GM18909 (cell line): Measurements from ENCODE around the gene NFIX.

ENCODE experiments used
- ATAC-seq: cut with Tn5 transposase; IDR thresholded peaks from one replicate; pipeline ENCODE4 v1.9.1; 2021; ENCODE audit warnings: mild to moderate bottlenecking; ENCODE audit not compliant: unreplicated experiment, poor library complexity

NFIX gene

GRCh38 chr19:13087795-13088537 is 92.7 kb downstream of the NFIX start:
- ATAC-seq = no peak

GRCh38 chr19:13089139-13089856 is 94.0 kb downstream of the NFIX start:
- no peak for ATAC-seq

GRCh38 chr19:13089857-13090507 is 94.7 kb downstream of the NFIX start:
- ATAC-seq = no peak

- ATAC-seq = no peak
Observed at GRCh38 chr19:13090511-13091231, 95.4 kb downstream of the NFIX start.

GRCh38 chr19:13091400-13092157 is 96.3 kb downstream of the NFIX start:
- ATAC-seq = no peak

- ATAC-seq = no peak
Observed at GRCh38 chr19:13092158-13092543, 96.9 kb downstream of the NFIX start.

- ATAC-seq = no peak
Observed at GRCh38 chr19:13092606-13093235, 97.4 kb downstream of the NFIX start.

- ATAC-seq = no peak
Observed at GRCh38 chr19:13093407-13094105, 98.3 kb downstream of the NFIX start.

- no peak for ATAC-seq
Observed at GRCh38 chr19:13094106-13094504, 98.8 kb downstream of the NFIX start.

GRCh38 chr19:13094771-13095392 is 99.6 kb downstream of the NFIX start:
- ATAC-seq = no peak

GRCh38 chr19:13095393-13095784 is 100.1 kb downstream of the NFIX start:
- no peak for ATAC-seq

- no peak for ATAC-seq
Observed at GRCh38 chr19:13095934-13096927, 101.0 kb downstream of the NFIX start.

GRCh38 chr19:13097033-13097462 is 101.8 kb downstream of the NFIX start:
- ATAC-seq = no peak

- no peak for ATAC-seq
Observed at GRCh38 chr19:13097463-13098258, 102.4 kb downstream of the NFIX start.

GRCh38 chr19:13098277-13099072 is 103.2 kb downstream of the NFIX start:
- no peak for ATAC-seq
